GM19463 (cell line): ENCODE measurements around the gene ZNF530.

ENCODE experiments used
- ATAC-seq: cut with Tn5 transposase; IDR thresholded peaks from one replicate; pipeline ENCODE4 v1.9.1; 2021; ENCODE audit warnings: mild to moderate bottlenecking, moderate library complexity; ENCODE audit not compliant: unreplicated experiment

Gene ZNF530

DNA sequence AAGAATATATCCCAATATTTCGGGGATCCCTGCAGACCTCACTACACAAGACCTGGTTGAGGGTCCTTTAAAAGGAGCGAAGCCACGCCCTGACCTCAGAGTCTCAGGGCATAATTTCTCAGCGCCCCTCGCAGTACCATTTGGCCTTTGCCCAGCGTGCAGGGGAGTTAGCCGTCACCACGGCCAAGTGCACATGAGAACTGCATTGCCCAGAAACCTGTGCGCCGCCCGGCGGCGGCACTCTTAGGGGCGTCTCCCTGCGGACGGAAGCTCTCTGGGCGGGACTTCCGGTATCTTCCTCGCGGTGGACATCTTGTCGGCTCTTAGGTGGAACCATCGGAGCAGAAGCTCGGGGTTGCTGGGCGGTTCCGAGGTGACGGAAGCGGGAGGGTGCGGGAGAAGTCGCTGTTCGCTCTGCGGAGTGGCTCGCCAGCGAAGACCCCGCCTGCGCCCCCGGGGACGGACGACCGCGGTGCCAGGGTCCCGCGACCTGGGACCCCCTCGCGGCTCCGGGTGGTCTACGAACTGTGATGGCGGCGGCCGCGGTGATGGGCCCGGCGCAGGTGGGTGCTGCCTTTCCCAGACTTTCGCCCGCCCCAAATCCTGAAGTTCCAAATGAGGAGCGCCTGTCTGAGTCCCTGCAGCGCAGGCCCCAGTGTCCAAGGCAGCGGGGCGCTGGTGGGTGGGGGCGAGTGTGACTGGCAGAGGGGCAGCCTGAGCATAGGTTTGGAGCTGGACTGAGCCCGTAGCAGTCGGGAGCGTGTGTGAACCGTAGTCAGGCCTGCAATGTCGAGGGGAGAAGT is 14.5 kb downstream of the ZNF530 start, which contains the start of gene ZNF134:
ZNF134 (plus strand) TSS at position 302 of the 803 bp plus-strand sequence. CDS start 5,227 bp downstream, outside the sequence.
- ATAC-seq: peak; percentile 99

DNA sequence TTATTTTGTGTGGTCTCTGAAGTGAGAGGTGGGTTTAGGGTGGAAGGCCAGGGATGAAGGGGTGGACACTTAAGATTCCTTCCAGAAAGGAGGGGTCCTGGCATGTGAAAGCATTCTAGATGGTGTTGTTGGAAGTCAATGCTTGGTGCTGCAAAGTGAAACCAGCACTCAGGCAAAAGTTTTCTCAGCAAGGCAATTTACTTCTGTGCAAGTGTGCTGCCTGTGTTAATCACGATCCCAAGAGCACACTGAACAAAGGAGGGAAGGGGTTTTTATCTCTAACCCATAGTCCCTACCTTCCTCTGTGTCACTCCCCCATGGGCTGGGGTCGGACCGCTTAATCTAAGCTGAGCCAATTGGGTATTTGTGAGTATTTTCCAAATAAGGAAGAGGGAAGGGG is 15.7 kb downstream of the ZNF530 start:
- no peak for ATAC-seq

DNA sequence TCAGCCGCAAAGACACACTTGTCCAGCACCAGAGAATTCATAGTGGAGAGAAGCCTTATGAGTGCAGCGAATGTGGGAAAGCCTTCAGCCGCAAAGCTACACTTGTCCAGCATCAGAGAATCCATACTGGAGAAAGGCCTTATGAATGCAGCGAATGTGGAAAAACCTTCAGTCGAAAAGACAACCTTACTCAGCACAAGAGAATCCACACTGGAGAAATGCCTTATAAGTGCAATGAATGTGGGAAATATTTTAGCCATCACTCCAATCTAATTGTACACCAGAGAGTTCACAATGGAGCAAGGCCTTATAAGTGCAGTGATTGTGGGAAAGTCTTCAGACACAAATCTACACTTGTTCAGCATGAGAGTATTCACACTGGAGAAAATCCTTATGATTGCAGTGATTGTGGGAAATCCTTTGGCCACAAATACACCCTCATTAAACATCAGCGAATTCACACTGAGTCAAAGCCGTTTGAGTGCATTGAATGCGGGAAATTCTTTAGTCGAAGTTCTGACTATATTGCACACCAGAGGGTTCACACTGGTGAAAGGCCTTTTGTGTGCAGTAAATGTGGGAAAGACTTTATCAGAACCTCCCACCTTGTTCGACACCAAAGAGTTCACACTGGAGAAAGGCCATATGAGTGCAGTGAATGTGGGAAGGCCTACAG is 21.1 kb downstream of the ZNF530 start:
- ATAC-seq: no peak

DNA sequence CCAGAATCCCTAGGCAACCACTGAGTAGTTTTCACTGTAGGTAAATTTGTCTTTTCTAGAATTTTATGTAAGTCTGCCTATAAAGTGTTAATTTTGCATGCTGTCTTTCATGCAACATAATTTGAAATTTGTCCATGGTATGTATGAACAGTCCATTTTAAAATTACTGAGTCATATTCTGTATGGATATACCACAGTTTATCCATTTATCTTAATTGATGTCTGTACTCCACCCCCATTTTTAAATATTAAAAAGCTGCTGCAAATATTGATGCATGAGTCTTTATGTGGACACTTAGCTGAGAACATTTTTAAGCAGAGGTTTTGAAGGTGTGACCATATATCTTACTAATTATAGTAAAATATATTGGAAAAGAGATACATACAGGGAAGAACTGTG is 23.4 kb downstream of the ZNF530 start:
- ATAC-seq: no peak

DNA sequence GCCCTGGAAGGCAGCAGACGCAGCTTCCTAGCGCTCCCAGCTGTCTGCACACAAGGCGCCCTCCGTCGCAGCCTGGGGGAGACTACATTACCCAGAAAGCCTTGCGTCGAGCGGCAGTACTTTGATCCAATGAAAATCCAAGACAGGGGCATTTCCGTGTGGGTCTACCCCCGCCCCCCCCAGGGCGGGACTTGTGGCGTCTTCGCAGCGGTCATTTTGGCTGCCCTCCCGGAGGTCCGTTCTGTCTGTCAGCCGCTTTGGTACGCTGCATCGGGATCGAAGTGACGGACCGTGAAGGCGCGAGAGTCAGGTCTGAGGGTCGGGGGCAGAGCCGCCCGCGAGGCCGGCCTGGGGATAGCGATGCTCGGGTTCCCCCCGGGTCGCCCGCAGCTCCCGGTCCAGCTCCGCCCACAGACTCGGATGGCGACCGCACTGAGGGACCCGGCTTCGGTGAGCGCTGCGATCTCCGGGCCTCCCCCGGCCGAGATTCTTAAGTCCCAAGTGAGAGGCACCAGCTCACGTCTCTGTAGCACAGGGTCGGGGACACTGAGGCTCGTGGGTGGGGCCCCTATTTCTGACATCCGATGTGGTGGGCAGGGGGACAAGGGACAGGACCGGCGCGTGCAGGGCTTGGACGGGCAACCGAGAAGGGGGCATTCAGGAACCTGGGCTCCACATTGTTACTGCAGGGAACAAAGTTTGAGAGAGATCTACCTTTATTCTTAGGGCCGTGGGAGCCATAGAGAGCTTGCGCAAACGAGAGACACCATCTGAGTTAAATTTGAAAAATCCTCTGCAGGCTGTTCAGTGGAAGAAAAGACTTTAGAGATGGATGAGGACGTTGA is 33.5 kb downstream of the ZNF530 start, which contains the start of gene ZNF211:
ZNF211 (plus strand) TSS at position 182 of the 845 bp plus-strand sequence; CDS start at position 361, 179 bp downstream.
- ATAC-seq: peak; percentile 98

DNA sequence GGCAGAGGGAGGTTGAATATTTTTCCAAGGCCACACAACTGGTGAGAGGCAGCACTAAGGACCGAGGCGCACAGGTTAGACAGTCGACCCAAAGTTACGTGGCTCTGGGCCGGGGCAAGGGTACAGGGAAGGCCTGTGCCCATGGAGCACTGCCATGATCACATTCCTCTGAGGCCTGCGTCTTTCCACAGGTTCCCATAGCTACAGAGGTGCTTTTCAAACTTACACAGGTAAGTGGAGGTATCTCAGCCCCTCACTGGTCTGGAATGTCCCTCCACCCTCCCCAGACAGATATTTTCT is 34.1 kb downstream of the ZNF530 start:
- ATAC-seq: no peak

DNA sequence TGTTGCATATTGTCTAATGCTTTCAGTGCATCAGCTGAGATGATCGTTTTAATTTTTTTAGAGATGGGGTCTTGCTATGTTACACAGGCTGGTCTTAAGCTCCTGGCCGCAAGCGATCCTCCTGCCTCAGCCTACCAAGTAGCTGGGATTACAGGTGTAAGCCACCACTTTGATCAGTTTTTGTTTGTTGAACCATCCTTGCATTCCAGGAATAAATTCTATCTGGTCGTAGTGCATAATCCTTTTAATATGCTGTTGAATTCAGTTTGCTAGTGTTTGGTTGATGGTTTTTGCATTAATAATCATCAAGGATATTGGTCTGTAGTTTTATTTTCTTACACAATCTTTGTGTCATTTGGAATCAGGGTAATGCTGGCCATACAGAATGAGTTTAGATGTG is 37.7 kb downstream of the ZNF530 start:
- ATAC-seq: no peak

DNA sequence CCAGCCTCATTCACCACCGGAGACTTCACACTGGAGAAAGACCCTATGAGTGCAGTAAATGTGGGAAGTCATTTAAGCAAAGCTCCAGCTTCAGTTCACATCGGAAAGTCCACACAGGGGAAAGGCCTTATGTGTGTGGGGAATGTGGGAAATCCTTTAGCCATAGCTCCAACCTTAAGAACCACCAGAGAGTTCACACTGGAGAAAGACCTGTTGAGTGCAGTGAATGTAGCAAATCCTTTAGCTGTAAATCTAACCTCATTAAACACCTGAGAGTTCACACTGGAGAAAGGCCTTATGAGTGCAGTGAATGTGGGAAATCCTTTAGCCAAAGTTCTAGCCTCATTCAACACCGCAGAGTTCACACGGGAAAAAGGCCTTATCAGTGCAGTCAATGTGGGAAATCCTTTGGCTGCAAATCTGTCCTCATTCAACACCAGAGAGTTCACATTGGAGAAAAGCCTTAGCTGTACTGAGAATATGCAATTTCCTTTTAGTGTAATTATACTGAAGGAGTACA is 42.1 kb downstream of the ZNF530 start:
- ATAC-seq: no peak

DNA sequence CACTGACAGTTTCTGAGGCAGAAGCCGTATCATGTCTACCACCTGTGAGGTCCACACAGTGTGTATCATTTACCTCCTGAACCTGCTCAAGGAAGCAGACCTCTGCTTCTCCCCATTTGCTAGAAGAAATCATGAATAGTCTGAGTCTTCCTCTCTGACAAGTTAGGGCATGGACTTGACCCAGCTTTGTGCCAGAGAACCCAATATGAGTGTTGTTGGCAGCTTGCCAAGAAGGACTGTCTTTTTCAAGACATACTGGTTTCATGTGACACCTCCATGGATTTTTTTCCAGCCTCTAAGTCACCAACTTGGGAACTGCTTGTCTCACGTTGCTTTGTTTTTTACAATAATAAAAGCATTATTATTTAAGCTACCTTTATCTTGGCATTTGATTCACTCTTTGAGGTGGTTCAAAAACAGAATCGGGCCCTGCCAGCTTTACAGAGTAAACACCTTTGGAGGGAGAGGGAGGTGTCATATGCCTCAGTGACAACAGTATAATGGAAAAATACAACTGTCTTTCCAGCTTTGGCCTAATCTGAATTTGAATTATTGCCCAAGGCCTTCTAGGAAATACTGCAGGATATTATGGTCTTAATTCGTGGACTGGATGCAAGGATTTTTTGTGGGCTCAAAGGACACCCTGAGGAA is 42.8 kb downstream of the ZNF530 start:
- ATAC-seq: no peak

DNA sequence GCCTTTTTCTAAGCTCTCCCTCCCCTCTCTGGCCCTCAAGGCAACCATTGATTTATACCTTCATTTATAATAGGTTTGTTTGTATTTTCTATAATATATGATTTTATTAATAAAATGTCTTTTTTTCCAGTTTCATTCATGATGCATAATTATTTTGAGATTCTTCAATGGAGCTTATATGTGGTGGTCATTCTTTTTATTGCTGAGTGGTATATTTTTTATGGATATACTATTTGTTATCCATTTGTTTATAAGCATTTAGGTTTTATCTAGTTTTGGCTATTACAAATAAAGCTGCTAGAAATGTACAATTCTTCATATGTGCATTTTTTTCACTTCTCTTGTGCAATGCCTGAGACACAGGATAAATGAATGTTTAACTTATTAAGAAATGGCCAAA is 44.0 kb downstream of the ZNF530 start:
- ATAC-seq: no peak

DNA sequence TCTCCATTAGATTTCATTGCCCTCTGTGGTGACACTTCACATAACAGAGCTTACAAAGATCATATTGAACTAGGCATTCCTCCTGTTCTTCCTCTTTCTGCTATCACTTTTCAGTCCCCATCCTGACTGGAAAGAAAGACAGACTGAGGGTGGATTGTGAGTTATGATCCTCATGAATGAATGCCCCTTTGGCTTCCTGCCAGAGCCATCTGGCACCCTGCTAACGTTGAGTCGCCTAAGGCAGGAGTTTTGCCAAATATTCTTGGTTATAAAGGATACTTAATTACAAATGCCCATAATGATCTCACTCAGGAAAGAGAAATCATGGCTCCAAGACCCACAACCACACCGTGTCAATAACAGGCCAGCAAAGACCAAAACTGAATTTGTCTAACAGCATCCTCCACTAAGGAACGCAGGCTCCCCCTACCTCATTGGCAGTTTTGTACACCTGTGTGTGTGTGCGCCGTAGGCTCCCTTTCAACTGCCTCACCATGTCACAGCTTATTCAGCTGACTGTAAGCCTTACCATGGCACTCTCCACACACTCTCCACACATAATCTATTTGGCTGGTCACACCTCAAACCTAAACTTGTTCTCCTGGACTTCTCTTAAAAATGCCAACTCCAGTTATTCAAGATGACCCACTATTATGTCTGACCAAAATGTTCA is 48.8 kb downstream of the ZNF530 start:
- ATAC-seq: no peak

DNA sequence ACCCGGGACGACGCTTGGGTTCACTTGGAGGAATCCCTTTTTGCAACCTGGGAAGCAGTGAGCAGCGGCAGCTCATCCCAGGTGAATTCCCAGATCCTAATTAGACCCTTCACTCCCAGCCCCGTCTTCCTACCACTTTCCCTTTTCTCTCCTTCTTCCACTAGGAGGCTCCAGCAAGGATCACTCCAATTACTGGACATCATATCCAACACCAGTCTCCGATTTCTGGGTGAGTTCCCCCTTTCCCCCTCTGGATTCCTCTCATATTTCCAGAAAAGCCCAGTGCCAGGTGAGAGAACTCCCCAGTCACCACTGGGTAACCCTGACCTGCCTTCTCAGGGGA is 51.9 kb downstream of the ZNF530 start:
- no peak for ATAC-seq

DNA sequence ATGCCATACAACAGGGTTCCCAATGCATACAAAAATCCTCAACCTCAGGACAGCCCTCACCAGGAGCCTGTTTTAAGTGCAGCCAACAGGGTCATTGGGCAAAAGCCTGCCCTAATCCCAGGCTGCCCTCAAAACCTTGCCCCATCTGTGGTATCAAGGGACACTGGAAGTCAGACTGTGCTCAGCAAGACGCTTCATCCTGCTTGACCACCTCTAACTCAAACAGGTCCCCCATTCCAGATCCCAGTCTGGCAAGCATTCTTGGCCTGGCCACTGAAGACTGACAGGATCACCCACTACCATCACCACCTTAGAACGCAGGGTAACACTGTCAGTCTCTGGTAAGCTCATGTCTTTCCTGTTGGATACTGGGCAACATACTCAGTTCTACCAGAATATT is 54.0 kb downstream of the ZNF530 start:
- ATAC-seq: no peak

DNA sequence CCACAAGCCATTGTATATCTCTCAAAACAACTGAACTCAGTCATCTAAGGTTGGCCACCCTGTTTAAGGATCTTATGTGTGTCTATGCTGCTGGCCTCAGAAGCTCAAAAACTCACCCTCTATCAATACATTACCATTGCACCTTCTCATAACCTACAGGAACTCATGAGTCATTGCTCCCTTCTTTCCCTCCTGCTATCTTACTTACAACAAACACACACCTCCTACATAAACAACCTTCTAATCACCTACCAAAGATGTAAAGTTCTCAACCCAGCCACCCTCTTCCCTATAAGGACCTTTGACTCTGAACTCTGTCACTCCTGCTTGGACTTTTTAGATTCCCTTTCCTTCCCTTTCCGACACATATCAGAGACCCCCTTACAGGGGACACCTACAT is 55.8 kb downstream of the ZNF530 start:
- ATAC-seq: no peak

DNA sequence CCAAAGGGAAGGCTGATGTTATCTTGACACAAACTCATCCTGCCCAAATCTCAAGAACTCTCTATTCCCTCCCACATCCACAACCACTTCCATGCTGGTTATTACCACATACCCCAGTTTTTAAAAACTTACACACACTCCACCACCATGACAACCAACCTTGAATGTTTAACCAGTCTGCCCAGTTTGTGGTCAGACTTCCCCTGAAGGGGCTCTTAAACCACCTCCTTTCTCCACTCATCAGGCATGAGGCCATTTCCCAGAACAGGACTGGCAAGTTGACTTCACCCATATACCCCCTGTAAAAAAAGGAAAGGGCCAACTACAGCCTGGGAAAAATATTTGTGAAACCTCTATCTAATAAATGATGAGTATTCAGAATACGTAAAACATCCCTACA is 56.7 kb downstream of the ZNF530 start:
- ATAC-seq: no peak
